ENCODE results near the gene ALX4.
A peak's percentile ranks its signal among the peaks of the same experiment; 100 is the strongest.

Gene ALX4

DNA sequence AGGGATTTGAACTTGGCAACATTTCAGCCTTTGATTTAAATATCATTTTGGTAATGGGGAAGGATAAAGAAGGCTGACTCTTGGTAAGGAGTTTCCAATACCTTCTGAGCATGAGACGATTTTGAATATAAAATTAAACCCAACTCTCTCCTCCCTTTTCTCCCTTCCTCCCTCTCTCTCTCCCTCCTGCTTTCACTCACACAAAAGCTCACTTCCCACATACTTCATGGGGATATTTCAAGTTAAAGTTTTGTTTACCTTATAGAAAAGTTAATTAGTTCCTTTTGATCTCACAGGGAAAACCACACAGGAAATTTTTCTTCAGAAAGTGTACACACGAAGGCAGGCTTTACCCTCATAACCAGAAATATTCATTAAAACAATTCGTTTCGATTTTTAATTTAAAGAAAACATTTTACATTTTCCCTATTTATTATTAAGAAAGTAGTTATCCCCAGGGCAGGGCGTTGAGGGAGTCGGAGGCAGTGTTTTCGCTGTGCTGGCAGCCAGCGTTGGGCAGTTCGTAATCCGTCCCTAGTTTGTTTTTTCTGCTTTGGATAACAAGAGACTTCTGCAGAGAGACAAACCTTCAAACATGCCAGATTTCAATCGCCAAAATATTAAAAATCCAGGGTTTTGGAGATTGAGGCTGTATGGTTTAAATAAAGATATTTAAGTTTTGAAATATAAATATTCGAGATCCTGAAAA, 25.3 kb upstream of the ALX4 start:
- Histone ChIP-seq H3K36me3 (ENCODE audit: control insufficient read depth, low read depth, low read length) (no peaks in the 10 kb centered on the region), H3K9me3 (ENCODE audit: control insufficient read depth, low read depth, low read length) (no peaks in the 10 kb centered on the region), H3K4me1 (ENCODE audit: control insufficient read depth, low read depth, low read length) (peaks cover 7% of the 10 kb centered on the region), H3K4me3 (ENCODE audit: low read length) (peak overlapping the region; percentile 17), H3K27ac (ENCODE audit: low read length) (no peak overlapping the region), H3K27me3 (ENCODE audit: control insufficient read depth, insufficient read depth, low read length) (peaks cover 95% of the 10 kb centered on the region), H3K9ac (ENCODE audit: low read length) (no peak overlapping the region)

- Histone ChIP-seq H3K9ac (ENCODE audit: low read length) (no peak overlapping the region), H3K4me3 (ENCODE audit: low read length) (no peak overlapping the region), H3K27me3 (ENCODE audit: control insufficient read depth, insufficient read depth, low read length) (peaks cover 97% of the 10 kb centered on the region), H3K4me1 (ENCODE audit: control insufficient read depth, low read depth, low read length) (peaks cover 7% of the 10 kb centered on the region), H3K9me3 (ENCODE audit: control insufficient read depth, low read depth, low read length) (no peaks in the 10 kb centered on the region), H3K27ac (ENCODE audit: low read length) (no peak overlapping the region), H3K36me3 (ENCODE audit: control insufficient read depth, low read depth, low read length) (no peaks in the 10 kb centered on the region)
Observed at GRCh38 chr11:44334356-44335004, 24.5 kb upstream of the ALX4 start.

GRCh38 chr11:44333271-44334218, 23.6 kb upstream of the ALX4 start:
- no peak overlapping the region for H3K9ac ChIP-seq (ENCODE audit: low read length)
- H3K9me3 ChIP-seq (ENCODE audit: control insufficient read depth, low read depth, low read length), result no peaks in the 10 kb centered on the region
- H3K36me3 ChIP-seq (ENCODE audit: control insufficient read depth, low read depth, low read length), result no peaks in the 10 kb centered on the region
- H3K4me1 ChIP-seq (ENCODE audit: control insufficient read depth, low read depth, low read length), result peaks cover 4% of the 10 kb centered on the region
- H3K4me3 ChIP-seq (ENCODE audit: low read length), result no peak overlapping the region
- peaks cover 97% of the 10 kb centered on the region for H3K27me3 ChIP-seq (ENCODE audit: control insufficient read depth, insufficient read depth, low read length)
- H3K27ac ChIP-seq (ENCODE audit: low read length), result no peak overlapping the region

GRCh38 chr11:44332665-44333064, 22.7 kb upstream of the ALX4 start:
- Histone ChIP-seq H3K27me3 (ENCODE audit: control insufficient read depth, insufficient read depth, low read length) (peaks cover 92% of the 10 kb centered on the region), H3K4me1 (ENCODE audit: control insufficient read depth, low read depth, low read length) (peaks cover 4% of the 10 kb centered on the region), H3K36me3 (ENCODE audit: control insufficient read depth, low read depth, low read length) (no peaks in the 10 kb centered on the region), H3K27ac (ENCODE audit: low read length) (no peak overlapping the region), H3K4me3 (ENCODE audit: low read length) (no peak overlapping the region), H3K9ac (ENCODE audit: low read length) (no peak overlapping the region), H3K9me3 (ENCODE audit: control insufficient read depth, low read depth, low read length) (no peaks in the 10 kb centered on the region)

DNA sequence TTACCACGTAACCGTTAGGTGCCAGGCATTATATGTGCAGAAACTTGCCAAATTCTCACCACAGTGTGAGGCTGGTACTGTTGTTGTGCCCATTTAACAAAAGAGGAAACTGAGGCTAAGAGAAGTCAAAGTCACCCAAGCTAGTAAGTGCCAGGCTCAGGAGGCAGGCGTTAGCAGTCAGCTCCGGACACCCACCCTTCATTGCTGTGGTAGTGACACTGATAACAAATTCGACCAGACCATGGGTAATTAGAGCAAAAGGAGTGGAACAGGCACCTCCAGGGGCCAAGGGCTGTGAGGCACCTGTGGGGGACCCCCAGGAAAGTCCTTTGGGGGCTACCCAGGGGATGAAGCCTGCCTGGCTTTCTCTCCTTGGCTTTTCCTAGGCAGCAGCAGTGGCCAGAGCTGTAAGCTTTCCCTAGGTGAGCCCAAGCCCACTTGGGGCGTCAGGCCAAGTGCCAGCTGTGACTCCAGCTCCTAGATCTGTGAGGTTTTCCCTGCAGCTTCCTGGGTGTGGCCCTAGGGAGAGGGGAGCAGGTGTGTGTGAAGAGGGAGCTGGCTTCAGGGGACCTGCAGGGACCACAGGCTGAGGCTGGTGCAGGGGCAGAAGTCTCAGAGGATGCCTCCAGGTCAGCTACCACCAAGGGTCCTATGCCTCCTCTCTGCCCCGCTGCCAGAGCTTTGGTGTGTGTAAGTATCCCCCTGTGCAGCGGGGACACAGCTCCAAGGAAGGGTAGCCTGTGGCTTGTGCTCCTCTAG, 19.7 kb upstream of the ALX4 start:
- H3K27ac ChIP-seq (ENCODE audit: low read length), result no peak overlapping the region
- H3K4me3 ChIP-seq (ENCODE audit: low read length), result no peak overlapping the region
- H3K36me3 ChIP-seq (ENCODE audit: control insufficient read depth, low read depth, low read length), result no peaks in the 10 kb centered on the region
- no peaks in the 10 kb centered on the region for H3K4me1 ChIP-seq (ENCODE audit: control insufficient read depth, low read depth, low read length)
- H3K27me3 ChIP-seq (ENCODE audit: control insufficient read depth, insufficient read depth, low read length), result peaks cover 92% of the 10 kb centered on the region
- no peak overlapping the region for H3K9ac ChIP-seq (ENCODE audit: low read length)
- no peaks in the 10 kb centered on the region for H3K9me3 ChIP-seq (ENCODE audit: control insufficient read depth, low read depth, low read length)

GRCh38 chr11:44328138-44328660, 18.3 kb upstream of the ALX4 start:
- Histone ChIP-seq H3K27ac (ENCODE audit: low read length) (no peak overlapping the region), H3K9ac (ENCODE audit: low read length) (no peak overlapping the region), H3K4me1 (ENCODE audit: control insufficient read depth, low read depth, low read length) (no peaks in the 10 kb centered on the region), H3K27me3 (ENCODE audit: control insufficient read depth, insufficient read depth, low read length) (peaks cover 92% of the 10 kb centered on the region), H3K4me3 (ENCODE audit: low read length) (no peak overlapping the region), H3K9me3 (ENCODE audit: control insufficient read depth, low read depth, low read length) (no peaks in the 10 kb centered on the region), H3K36me3 (ENCODE audit: control insufficient read depth, low read depth, low read length) (no peaks in the 10 kb centered on the region)

GRCh38 chr11:44327730-44328129, 17.8 kb upstream of the ALX4 start:
- peaks cover 92% of the 10 kb centered on the region for H3K27me3 ChIP-seq (ENCODE audit: control insufficient read depth, insufficient read depth, low read length)
- H3K9ac ChIP-seq (ENCODE audit: low read length), result no peak overlapping the region
- H3K9me3 ChIP-seq (ENCODE audit: control insufficient read depth, low read depth, low read length), result no peaks in the 10 kb centered on the region

GRCh38 chr11:44326615-44327475, 16.9 kb upstream of the ALX4 start:
- H3K9ac ChIP-seq (ENCODE audit: low read length), result no peak overlapping the region
- no peak overlapping the region for H3K4me3 ChIP-seq (ENCODE audit: low read length)
- no peaks in the 10 kb centered on the region for H3K9me3 ChIP-seq (ENCODE audit: control insufficient read depth, low read depth, low read length)
- no peaks in the 10 kb centered on the region for H3K4me1 ChIP-seq (ENCODE audit: control insufficient read depth, low read depth, low read length)
- no peaks in the 10 kb centered on the region for H3K36me3 ChIP-seq (ENCODE audit: control insufficient read depth, low read depth, low read length)
- H3K27me3 ChIP-seq (ENCODE audit: control insufficient read depth, insufficient read depth, low read length), result peaks cover 92% of the 10 kb centered on the region
- no peak overlapping the region for H3K27ac ChIP-seq (ENCODE audit: low read length)

More at GRCh38 chr11:44327730-44328129, 17.8 kb upstream of the ALX4 start:
- no peak overlapping the region for H3K4me3 ChIP-seq (ENCODE audit: low read length)
- H3K27ac ChIP-seq (ENCODE audit: low read length), result no peak overlapping the region
- no peaks in the 10 kb centered on the region for H3K36me3 ChIP-seq (ENCODE audit: control insufficient read depth, low read depth, low read length)
- H3K4me1 ChIP-seq (ENCODE audit: control insufficient read depth, low read depth, low read length), result no peaks in the 10 kb centered on the region

GRCh38 chr11:44325698-44326097, 15.8 kb upstream of the ALX4 start:
- no peaks in the 10 kb centered on the region for H3K4me1 ChIP-seq (ENCODE audit: control insufficient read depth, low read depth, low read length)
- H3K4me3 ChIP-seq (ENCODE audit: low read length), result no peak overlapping the region
- H3K9me3 ChIP-seq (ENCODE audit: control insufficient read depth, low read depth, low read length), result no peaks in the 10 kb centered on the region
- H3K27ac ChIP-seq (ENCODE audit: low read length), result no peak overlapping the region
- peaks cover 95% of the 10 kb centered on the region for H3K27me3 ChIP-seq (ENCODE audit: control insufficient read depth, insufficient read depth, low read length)
- no peak overlapping the region for H3K9ac ChIP-seq (ENCODE audit: low read length)
- H3K36me3 ChIP-seq (ENCODE audit: control insufficient read depth, low read depth, low read length), result no peaks in the 10 kb centered on the region

GRCh38 chr11:44324749-44325525, 15.0 kb upstream of the ALX4 start:
- H3K4me1 ChIP-seq (ENCODE audit: control insufficient read depth, low read depth, low read length), result no peaks in the 10 kb centered on the region
- no peak overlapping the region for H3K4me3 ChIP-seq (ENCODE audit: low read length)
- H3K9me3 ChIP-seq (ENCODE audit: control insufficient read depth, low read depth, low read length), result no peaks in the 10 kb centered on the region
- no peaks in the 10 kb centered on the region for H3K36me3 ChIP-seq (ENCODE audit: control insufficient read depth, low read depth, low read length)
- peaks cover 95% of the 10 kb centered on the region for H3K27me3 ChIP-seq (ENCODE audit: control insufficient read depth, insufficient read depth, low read length)
- H3K9ac ChIP-seq (ENCODE audit: low read length), result no peak overlapping the region
- no peak overlapping the region for H3K27ac ChIP-seq (ENCODE audit: low read length)

Measured in iPS-18a (cell line).